H1 (cell line): ENCODE data around the gene TMPRSS15. TPM values are rescaled to one million over a fixed set of nuclear protein-coding genes. Genes with fewer than 3 reads are reported as not detected.

Source experiments
- CHD7 ChIP-seq: fragments of 300-600 bp; sonication (generic); IDR thresholded peaks from 2 replicates; pipeline ENCODE4 v1.7.1; 2012; ENCODE audit warnings: low read length, moderate library complexity, mild to moderate bottlenecking, inconsistent platforms; ENCODE audit not compliant: insufficient replicate concordance
- SRF ChIP-seq: IDR thresholded peaks from 2 replicates; pipeline ENCODE4 v1.6.1; 2011; ENCODE audit warnings: mild to moderate bottlenecking, low read depth, low read length, moderate library complexity
- polyA plus RNA-seq, 7 experiments: library from polyadenylated mRNA; depleted of rRNA in 3 of 7; stranded (reverse) in 5 of 7; unstranded in 2 of 7; fragments of >200 nt in 5 of 7; fragments of 200-250 nt in 2 of 7; gene quantifications; 1 replicate in 5 of 7; 2 replicates in 1 of 7; 4 replicates in 1 of 7; pipeline versions ENCODE4 v1.2.1 to v1.2.3, GENCODE V29; 2011 to 2013; ENCODE audit warnings: missing spikeins in 2 of 7, mixed read lengths in 2 of 7
- total RNA-seq: library from RNA; stranded (reverse); fragmentation: NEBNext Ultra II Directional; extraction: Animal tissue kit (Norgen Biotek cat#: 25700); gene quantifications from 2 replicates; pipeline ENCODE4 v1.2.1, GENCODE V29; 2021

The TMPRSS15 gene
- total and polyA plus RNA-seq, 2 of the 8 experiments (the other 6 are each of a cell fraction or from before 2014, with no cell fraction given), result not detected

- no peak for TF ChIP-seq CHD7
- no peak for TF ChIP-seq SRF
Measured at GRCh38 chr21:18430341-18430740, 26.8 kb upstream of the TMPRSS15 start (continued).
